Hepatocyte (in vitro differentiated cells): Measurements from ENCODE around the gene WNT6. TPM values are rescaled to one million over a fixed set of nuclear protein-coding genes. Genes with fewer than 3 reads are reported as not detected.

ENCODE experiments used
- DNase-seq: peaks from one replicate; pipeline ENCODE4 v3.0.0-alpha.2; 2016; ENCODE audit warnings: low spot score
- H2AFZ ChIP-seq: fragments of 200-600 bp; sonication (generic); 2 replicates; pipeline ENCODE4 v1.6.0; 2016; ENCODE audit warnings: antibody characterized with exemption, mild to moderate bottlenecking
- H3K27ac ChIP-seq: fragments of 200-600 bp; sonication (generic); 2 replicates; pipeline ENCODE4 v1.5.1; 2016; ENCODE audit warnings: mild to moderate bottlenecking
- H3K27me3 ChIP-seq: fragments of 200-600 bp; sonication (generic); 2 replicates; pipeline ENCODE4 v1.6.1; 2016
- H3K36me3 ChIP-seq: fragments of 200-600 bp; sonication (generic); replicated peaks from 2 replicates; pipeline ENCODE4 v1.5.1; 2016; ENCODE audit warnings: low read depth; ENCODE audit not compliant: insufficient read depth
- H3K4me1 ChIP-seq: fragments of 200-600 bp; sonication (generic); 2 replicates; pipeline ENCODE4 v1.5.1; 2016; ENCODE audit warnings: mild to moderate bottlenecking, moderate library complexity; ENCODE audit not compliant: insufficient read depth
- H3K4me2 ChIP-seq: fragments of 200-600 bp; sonication (generic); 2 replicates; pipeline ENCODE4 v1.6.0; 2016
- H3K4me3 ChIP-seq: fragments of 200-600 bp; sonication (generic); 2 replicates; pipeline ENCODE4 v1.5.1; 2016; ENCODE audit warnings: mild to moderate bottlenecking
- H3K79me2 ChIP-seq: fragments of 200-600 bp; sonication (generic); 2 replicates; pipeline ENCODE4 v1.6.0; 2017; ENCODE audit warnings: mild to moderate bottlenecking
- H3K9me2 ChIP-seq: fragments of 200-600 bp; sonication (generic); replicated peaks from 2 replicates; pipeline ENCODE4 v1.6.0; 2017; ENCODE audit warnings: mild to moderate bottlenecking; ENCODE audit not compliant: insufficient read depth
- H3K9me3 ChIP-seq: fragments of 200-600 bp; sonication (generic); 2 replicates; pipeline ENCODE4 v1.5.1; 2016; ENCODE audit warnings: low read depth, mild to moderate bottlenecking
- H4K20me1 ChIP-seq: fragments of 200-600 bp; sonication (generic); 2 replicates; pipeline ENCODE4 v1.6.0; 2016; ENCODE audit warnings: mild to moderate bottlenecking; ENCODE audit not compliant: insufficient read depth, poor library complexity, severe bottlenecking
- EZH2 ChIP-seq: fragments of 200-600 bp; sonication (generic); IDR thresholded peaks from 2 replicates; pipeline ENCODE4 v1.6.1; 2016; ENCODE audit warnings: antibody characterized with exemption, mild to moderate bottlenecking, borderline replicate concordance
- EZH2phosphoT487 ChIP-seq: fragments of 200-600 bp; sonication (generic); IDR thresholded peaks from one replicate; pipeline ENCODE4 v1.6.1; 2018; ENCODE audit warnings: antibody characterized with exemption, mild to moderate bottlenecking, low read depth, moderate library complexity; ENCODE audit not compliant: unreplicated experiment, severe bottlenecking
- WGBS: methylation state at CpG from one replicate; pipeline ENCODE4 v1.1.6; 2016; ENCODE audit warnings: low lambda C conversion rate; ENCODE audit errors: missing lambda C conversion rate; 5-methylcytosine and 5-hydroxymethylcytosine counted together
- polyA plus RNA-seq: library from polyadenylated mRNA; unstranded; fragments of >200 nt; fragmentation: Nextera tagmentation; extraction: Ambion mirVana; gene quantifications from 2 replicates; pipeline ENCODE4 v1.2.1, GENCODE V29; 2016
- total RNA-seq: library from RNA; depleted of rRNA; stranded (reverse); fragments of >200 nt; gene quantifications from 2 replicates; pipeline ENCODE4 v1.2.3, GENCODE V29; 2014
- TF ChIP-seq, protein P1 (sequence below): fragments of 200-600 bp; sonication (generic); IDR thresholded peaks from 2 replicates; pipeline ENCODE4 v1.5.1; 2016; ENCODE audit warnings: antibody characterized with exemption, mild to moderate bottlenecking; ENCODE audit not compliant: poor library complexity

Gene WNT6
- total and polyA plus RNA-seq, 2 experiments from 2014 or later = 7.1 to 22.8 TPM

DNA sequence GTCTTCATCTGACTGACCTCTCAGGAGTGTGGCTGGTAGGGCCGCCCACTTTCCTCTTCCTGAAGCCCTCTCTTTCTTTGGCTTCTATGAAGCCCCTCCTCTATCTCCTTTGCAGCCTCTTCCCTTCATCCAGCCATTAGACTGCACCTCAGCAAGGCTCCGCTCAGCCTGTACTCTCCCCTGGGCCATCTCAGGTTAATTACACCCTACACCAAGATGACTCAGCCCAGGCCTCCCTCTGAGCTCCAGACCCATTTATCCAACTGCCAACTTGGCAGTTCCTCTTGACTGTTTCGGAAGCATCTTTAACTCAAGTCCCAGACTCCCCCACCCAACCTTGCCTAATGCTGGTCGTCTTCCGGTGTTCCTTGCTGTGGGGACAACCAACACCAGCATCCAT, 5.8 kb upstream of the WNT6 start:
- H3K27me3 ChIP-seq = peaks cover 51% of the 10 kb centered on the region
- no peaks in the 10 kb centered on the region for H3K9me2 ChIP-seq
- TF ChIP-seq EZH2phosphoT487 (no peak), EZH2 (no peak)
- TF ChIP-seq, protein P1, sequence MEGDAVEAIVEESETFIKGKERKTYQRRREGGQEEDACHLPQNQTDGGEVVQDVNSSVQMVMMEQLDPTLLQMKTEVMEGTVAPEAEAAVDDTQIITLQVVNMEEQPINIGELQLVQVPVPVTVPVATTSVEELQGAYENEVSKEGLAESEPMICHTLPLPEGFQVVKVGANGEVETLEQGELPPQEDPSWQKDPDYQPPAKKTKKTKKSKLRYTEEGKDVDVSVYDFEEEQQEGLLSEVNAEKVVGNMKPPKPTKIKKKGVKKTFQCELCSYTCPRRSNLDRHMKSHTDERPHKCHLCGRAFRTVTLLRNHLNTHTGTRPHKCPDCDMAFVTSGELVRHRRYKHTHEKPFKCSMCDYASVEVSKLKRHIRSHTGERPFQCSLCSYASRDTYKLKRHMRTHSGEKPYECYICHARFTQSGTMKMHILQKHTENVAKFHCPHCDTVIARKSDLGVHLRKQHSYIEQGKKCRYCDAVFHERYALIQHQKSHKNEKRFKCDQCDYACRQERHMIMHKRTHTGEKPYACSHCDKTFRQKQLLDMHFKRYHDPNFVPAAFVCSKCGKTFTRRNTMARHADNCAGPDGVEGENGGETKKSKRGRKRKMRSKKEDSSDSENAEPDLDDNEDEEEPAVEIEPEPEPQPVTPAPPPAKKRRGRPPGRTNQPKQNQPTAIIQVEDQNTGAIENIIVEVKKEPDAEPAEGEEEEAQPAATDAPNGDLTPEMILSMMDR = no peak
- peak; percentile 60 for DNase-seq
- H3K36me3 ChIP-seq = no peaks in the 10 kb centered on the region
- H2AFZ ChIP-seq = no peak overlapping the region
- H3K4me3 ChIP-seq = no peak overlapping the region
- no peaks in the 10 kb centered on the region for H3K79me2 ChIP-seq
- no peak overlapping the region for H3K4me2 ChIP-seq
- H3K27ac ChIP-seq = no peak overlapping the region
- H3K4me1 ChIP-seq = peaks cover 3% of the 10 kb centered on the region
- 46% methylated on average over 5 of the region's 5 CpGs for WGBS
- no peaks in the 10 kb centered on the region for H4K20me1 ChIP-seq
- H3K9me3 ChIP-seq = no peaks in the 10 kb centered on the region

DNA sequence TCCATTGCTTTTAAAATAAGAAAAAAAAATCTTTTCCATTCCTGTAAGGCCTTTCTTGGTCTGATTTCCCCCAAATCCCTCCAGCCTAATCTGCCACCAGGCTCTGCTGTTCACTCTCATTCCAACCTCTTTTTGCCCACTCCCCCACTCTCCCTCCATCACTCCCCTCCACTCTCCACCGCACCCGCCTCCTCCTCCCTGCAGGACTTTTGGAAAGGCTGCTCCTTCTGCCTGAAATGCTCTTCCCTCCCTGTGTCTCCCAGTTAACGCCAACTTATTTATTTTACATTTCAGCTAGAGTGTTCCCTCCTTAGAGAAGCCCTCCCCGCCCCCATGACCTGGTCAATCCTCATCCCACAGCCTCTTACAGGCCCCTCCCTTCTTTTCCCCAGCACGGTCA, 4.7 kb upstream of the WNT6 start:
- no peak overlapping the region for H3K4me2 ChIP-seq
- H2AFZ ChIP-seq = no peak overlapping the region
- peaks cover 58% of the 10 kb centered on the region for H3K27me3 ChIP-seq
- TF ChIP-seq EZH2 (no peak), EZH2phosphoT487 (no peak)
- TF ChIP-seq, protein P1 = no peak
- H3K27ac ChIP-seq = no peak overlapping the region
- H3K9me2 ChIP-seq = no peaks in the 10 kb centered on the region
- H4K20me1 ChIP-seq = no peaks in the 10 kb centered on the region
- no peaks in the 10 kb centered on the region for H3K9me3 ChIP-seq
- no peaks in the 10 kb centered on the region for H3K36me3 ChIP-seq
- H3K4me3 ChIP-seq = no peak overlapping the region
- 54% methylated on average over 5 of the region's 5 CpGs for WGBS
- H3K4me1 ChIP-seq = peaks cover 9% of the 10 kb centered on the region
- DNase-seq = no peak
- no peaks in the 10 kb centered on the region for H3K79me2 ChIP-seq

DNA sequence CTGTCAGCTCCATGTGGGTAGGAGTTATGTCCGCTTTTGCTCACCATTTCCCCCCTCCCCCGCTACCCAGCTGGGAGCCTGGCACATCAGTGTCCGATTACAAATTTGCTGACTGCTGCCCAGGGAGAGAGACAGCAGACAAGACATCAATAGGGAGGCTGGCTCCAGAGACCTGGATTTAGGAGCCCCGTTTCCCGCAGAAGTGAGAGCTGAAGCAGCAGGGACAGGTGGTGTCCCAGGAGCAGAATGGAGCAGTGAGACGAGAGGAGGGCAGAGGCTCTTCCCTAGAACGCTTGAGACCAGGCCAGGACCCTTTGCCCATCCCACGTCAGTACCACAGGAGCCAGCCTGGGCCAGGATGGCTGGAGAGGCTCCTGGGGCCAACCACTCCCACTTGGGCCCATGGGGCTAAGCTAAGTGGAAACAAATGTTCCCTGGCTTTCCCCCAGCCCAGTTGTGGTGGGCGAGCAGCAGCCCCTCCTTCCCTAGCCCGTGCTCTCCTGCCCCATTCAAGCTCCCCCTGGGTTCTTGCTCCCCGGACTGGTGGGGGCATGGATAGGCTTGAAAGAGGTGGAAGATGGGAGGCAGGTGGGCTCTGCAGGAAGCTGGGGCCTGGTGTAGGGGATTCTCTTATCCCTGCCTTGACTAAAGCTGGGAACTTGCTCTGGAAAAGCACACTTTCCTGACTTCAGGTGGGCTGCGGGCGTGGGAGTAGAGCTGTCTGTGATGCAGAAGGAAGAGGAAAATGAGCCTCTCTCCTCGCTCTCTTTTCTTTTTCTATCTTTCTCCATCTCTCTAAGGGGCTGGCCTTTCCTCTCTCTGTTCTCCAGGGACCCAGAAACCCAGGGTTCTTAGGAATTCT, 4.1 kb upstream of the WNT6 start:
- Histone ChIP-seq H3K4me3 (no peak overlapping the region), H3K4me1 (peaks cover 16% of the 10 kb centered on the region), H3K27ac (no peak overlapping the region), H3K79me2 (no peaks in the 10 kb centered on the region), H3K27me3 (peaks cover 64% of the 10 kb centered on the region), H3K9me2 (no peaks in the 10 kb centered on the region), H3K9me3 (no peaks in the 10 kb centered on the region), H2AFZ (no peak overlapping the region), H3K36me3 (no peaks in the 10 kb centered on the region), H3K4me2 (no peak overlapping the region), H4K20me1 (no peaks in the 10 kb centered on the region)
- TF ChIP-seq EZH2phosphoT487 = no peak
- TF ChIP-seq, protein P1 = no peak
- no peak for TF ChIP-seq EZH2
- no peak for DNase-seq
- 55% methylated on average over 14 of the region's 14 CpGs for WGBS
